ENCODE measurements around the gene PLN. TPM values are rescaled to one million over a fixed set of nuclear protein-coding genes. Genes with fewer than 3 reads are reported as not detected.

Gene PLN
- total and polyA plus RNA-seq, 9 of the 15 experiments (the other 6 are each of a cell fraction or from before 2014, with no cell fraction given) = 0.03 to 0.30 (median 0.03) TPM; not detected in 6

DNA sequence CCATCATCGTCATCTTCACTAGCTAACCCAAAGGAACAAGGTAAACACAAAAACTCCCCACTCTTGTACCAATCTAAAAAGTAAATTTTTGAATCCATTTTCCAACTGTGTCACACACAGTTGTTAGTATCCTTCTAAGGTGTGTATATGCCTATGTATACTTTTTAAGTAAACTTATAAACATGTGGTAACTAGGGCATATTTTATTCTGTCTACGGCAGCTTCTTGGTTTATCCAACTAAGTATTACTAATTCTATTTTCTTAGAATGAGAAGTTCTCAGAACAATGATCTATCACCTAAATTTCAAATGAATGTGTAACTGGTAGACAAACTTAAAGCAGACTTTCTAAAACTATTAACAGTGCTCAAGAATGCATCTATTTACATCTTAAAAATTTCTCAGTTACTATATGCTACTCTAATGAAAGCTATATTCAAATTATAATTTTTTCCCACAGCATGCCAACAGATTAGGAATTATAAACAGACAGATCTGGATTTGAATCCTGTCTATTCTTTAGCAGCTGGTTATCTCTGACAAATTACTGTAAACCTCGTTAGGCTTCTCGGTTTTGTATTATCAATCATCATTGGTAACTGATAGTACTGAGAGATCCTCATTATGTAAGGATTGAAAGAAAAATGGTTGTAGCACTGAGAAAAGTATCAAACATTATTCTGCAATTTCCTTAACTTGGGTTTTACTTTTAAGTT, 1.8 kb upstream of the PLN start (continued):
- TF ChIP-seq, protein P1, sequence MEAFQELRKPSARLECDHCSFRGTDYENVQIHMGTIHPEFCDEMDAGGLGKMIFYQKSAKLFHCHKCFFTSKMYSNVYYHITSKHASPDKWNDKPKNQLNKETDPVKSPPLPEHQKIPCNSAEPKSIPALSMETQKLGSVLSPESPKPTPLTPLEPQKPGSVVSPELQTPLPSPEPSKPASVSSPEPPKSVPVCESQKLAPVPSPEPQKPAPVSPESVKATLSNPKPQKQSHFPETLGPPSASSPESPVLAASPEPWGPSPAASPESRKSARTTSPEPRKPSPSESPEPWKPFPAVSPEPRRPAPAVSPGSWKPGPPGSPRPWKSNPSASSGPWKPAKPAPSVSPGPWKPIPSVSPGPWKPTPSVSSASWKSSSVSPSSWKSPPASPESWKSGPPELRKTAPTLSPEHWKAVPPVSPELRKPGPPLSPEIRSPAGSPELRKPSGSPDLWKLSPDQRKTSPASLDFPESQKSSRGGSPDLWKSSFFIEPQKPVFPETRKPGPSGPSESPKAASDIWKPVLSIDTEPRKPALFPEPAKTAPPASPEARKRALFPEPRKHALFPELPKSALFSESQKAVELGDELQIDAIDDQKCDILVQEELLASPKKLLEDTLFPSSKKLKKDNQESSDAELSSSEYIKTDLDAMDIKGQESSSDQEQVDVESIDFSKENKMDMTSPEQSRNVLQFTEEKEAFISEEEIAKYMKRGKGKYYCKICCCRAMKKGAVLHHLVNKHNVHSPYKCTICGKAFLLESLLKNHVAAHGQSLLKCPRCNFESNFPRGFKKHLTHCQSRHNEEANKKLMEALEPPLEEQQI (IDR thresholded peaks at IDR 0.05) = no peak
- no peak for TF ChIP-seq ARHGAP35 (IDR thresholded peaks at IDR 0.05; ENCODE audit: partially characterized antibody)
- no peak for TF ChIP-seq SNIP1 (IDR thresholded peaks at IDR 0.05; ENCODE audit: low read depth)
- no peak for TF ChIP-seq MYC (IDR thresholded peaks at IDR 0.05; ENCODE audit: low read depth, low read length)
- TF ChIP-seq MYC (CRISPR knock-in tag; IDR thresholded peaks at IDR 0.05; ENCODE audit: borderline replicate concordance, low read depth) = no peak
- TF ChIP-seq CCNT2 (IDR thresholded peaks at IDR 0.05; ENCODE audit: borderline replicate concordance, extremely low read depth, insufficient read length, low read depth, low read length) = no peak
- TF ChIP-seq DLX4 (CRISPR knock-in tag; IDR thresholded peaks at IDR 0.05) = no peak

DNA sequence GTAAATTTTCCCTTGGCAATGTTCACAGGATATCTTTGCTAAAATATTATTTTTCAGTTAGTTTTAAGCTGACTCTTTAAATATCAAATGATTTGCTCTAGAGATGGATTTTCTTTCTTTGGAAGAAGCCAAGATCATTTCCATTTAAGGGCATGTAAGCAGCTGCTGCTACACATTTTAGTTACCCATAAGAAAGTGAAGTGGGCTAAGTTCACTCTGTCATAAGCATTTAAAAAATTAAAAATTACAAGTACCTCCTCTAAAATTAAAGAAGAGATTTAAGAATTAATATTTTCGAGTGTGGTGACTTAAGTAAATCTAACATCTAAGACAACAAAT, 1.2 kb upstream of the PLN start:
- BruUV-seq (replicated peaks) = no TSS peak
- no peaks in the 10 kb centered on the region for H3K36me3 ChIP-seq (ENCODE audit: control insufficient read depth, insufficient read depth, low read length)
- no peaks in the 10 kb centered on the region for H3K79me2 ChIP-seq (ENCODE audit: control insufficient read depth, insufficient read depth, low read length)
- CTCF ChIA-PET (ENCODE audit: low intra/inter-chr PET ratio) = no interaction called here
- H4K20me1 ChIP-seq (replicated peaks; ENCODE audit: control insufficient read depth, insufficient read depth, low read length) = no peaks in the 10 kb centered on the region
- ATAC-seq (no peak), FAIRE-seq (no peak), DNase-seq (ENCODE audit: extremely low read depth in 1 of 4, low spot score in 3 of 4) (no peak)
- no peaks in the 10 kb centered on the region for H3K27me3 ChIP-seq (ENCODE audit: control insufficient read depth in 2 of 2, insufficient read depth in 2 of 2, low read length in 2 of 2)
- TF ChIP-seq GTF2A2 (tag; IDR thresholded peaks at IDR 0.05) = no peak
- peak in 1 of 2 experiments; percentile 29; a peak in 1 of 4 replicates for TF ChIP-seq SRF (CRISPR knock-in tag; IDR thresholded peaks at IDR 0.05)
- TF ChIP-seq ARID2 (IDR thresholded peaks at IDR 0.05) = no peak
- no peak for TF ChIP-seq TEAD4 (IDR thresholded peaks at IDR 0.05; ENCODE audit: low read length)
- no peak for TF ChIP-seq TEAD4 (CRISPR knock-in tag; IDR thresholded peaks at IDR 0.05; ENCODE audit: borderline replicate concordance)
- no peak for TF ChIP-seq ZNF124 (CRISPR knock-in tag; IDR thresholded peaks at IDR 0.05)
- H3K9me1 ChIP-seq (ENCODE audit: control insufficient read depth, insufficient read depth, low read length) = no peaks in the 10 kb centered on the region
- no peaks in the 10 kb centered on the region for H3K4me1 ChIP-seq (replicated peaks in 1 of 2; ENCODE audit: control insufficient read depth in 2 of 2, insufficient read depth in 2 of 2, low read length in 2 of 2)
- H3K27ac ChIP-seq (ENCODE audit: extremely low read depth, low read depth, low read length) = no peak overlapping the region
- intact Hi-C loops (cut with micrococcal nuclease) = no loop called here
- H3K4me3 ChIP-seq = no peak overlapping the region
- 22% methylated on average over 1 of the region's 1 CpG for WGBS (ENCODE audit: insufficient coverage, low coverage, missing lambda C conversion rate)
- in situ Hi-C loops (cut with MboI) = no loop called here
- no peak overlapping the region for H3K4me2 ChIP-seq (ENCODE audit: insufficient read depth, low read length)
- no peak overlapping the region for H2AFZ ChIP-seq (ENCODE audit: low read depth, low read length)
- no peaks in the 10 kb centered on the region for H3K9me3 ChIP-seq (replicated peaks; ENCODE audit: control insufficient read depth, insufficient read depth, low read depth, low read length)
- H3K9ac ChIP-seq (ENCODE audit: insufficient read depth in 1 of 2, low read depth in 2 of 2, low read length in 2 of 2) = no peak overlapping the region
- POLR2A ChIA-PET = interaction anchor here (1.4 kb wide), 1 partner anchor 21 kb away, joined by 3 read pairs; no protein-coding TSS in a partner anchor
